Inferior parietal cortex (tissue), 1 donor: ENCODE results near the gene STRN3.
"Not testable (repeated sequence)": the region's sequence is repeated elsewhere in the genome, so short reads cannot be mapped to it uniquely, and the experiment has no call there.

Experiments used
- DNase-seq: peaks from one replicate; pipeline ENCODE4 v3.0.0-alpha.2; 2016; ENCODE audit errors: extremely low spot score

Gene STRN3

GRCh38 chr14:31000629-31001338 lies 25.4 kb downstream of the STRN3 start:
- no peak for DNase-seq

DNA sequence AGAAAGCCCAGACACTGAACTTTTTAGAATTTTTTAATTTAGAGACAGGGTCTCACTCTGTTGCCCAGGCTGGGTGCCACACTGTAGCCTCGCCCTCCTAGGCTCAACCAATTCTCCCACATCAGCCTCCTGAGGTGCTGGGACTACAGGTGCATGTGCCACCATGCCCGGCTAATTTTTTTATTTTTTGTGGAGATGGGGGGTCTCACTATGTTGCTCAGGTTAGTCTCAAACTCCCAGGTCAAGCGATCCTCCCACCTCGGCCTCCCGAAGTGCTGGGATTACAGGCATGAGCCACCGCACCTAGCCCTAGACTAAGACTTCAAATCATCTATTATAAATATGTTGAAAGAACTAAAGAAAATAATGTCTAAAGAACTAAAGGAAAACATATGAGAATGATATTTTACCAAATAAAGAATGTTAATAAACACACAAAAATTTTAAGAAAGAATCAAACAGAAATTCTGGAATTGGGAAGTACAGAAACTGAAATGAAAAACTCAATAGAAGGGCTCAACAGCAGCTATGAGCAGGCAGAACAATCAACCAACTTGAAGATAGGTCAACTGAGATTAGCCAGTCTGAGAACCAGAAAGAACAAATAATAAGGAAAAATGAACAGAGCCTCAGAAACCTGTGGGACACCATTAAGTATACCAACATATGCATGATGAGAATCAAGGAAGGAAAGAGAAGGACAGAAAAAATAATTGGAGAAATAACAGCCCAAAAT lies 27.0 kb downstream of the STRN3 start:
- DNase-seq: no peak

GRCh38 chr14:30998100-30998706 lies 28.0 kb downstream of the STRN3 start:
- no peak for DNase-seq

DNA sequence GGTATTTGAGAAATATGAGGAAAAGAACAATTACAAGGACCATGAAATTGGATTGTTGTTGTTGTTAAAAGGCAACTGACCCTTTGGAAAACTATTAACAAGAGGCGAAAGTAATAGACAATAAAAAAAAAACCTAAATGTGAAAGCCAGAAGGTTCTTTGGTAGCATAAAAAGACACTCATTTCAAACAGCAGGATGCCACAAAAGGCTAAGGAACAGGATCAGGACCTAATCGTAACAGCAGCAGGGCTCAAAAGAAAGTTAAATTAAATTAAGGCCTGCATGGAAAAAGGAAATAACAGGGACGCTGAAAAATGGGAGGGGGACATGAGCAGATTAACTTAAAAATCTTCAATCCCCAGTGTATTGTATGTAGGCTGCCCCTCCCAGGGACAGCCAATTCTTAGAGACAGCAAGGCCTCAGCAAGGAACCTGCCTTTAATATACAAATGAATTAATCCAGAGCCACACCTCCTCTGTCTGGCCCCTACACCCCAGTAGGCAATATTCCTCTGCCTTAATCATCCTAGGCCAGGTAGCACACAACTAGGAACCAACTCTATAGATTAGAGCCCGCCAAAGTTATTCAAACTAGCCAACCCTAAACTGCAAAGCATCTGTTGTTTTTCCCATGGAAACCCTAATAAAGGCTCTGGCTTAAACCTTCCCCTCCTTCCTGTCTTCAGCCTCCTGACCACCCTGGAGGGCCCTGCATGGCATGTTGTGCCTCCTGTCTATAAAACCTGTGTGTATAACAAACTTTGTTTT lies 29.1 kb downstream of the STRN3 start:
- DNase-seq: no peak

DNA sequence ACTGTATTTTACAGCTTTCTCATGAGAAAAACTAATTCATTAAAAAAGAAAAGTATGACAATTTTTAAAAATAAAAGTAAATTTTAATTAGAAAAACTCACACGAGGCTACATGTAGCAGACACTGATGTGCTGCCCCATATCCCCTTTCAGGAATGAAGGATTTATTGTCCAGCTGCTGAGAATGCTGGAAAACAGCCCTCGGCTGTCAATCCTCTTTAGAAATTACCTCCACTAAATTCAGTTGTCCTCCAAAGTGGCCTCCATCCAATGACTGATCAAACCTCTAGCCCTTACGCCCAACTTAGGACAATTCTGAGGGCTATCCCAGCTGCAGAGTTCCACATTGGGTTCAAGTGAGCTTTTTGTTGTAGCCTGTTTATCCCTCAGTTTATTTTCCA lies 30.5 kb downstream of the STRN3 start:
- no peak for DNase-seq

DNA sequence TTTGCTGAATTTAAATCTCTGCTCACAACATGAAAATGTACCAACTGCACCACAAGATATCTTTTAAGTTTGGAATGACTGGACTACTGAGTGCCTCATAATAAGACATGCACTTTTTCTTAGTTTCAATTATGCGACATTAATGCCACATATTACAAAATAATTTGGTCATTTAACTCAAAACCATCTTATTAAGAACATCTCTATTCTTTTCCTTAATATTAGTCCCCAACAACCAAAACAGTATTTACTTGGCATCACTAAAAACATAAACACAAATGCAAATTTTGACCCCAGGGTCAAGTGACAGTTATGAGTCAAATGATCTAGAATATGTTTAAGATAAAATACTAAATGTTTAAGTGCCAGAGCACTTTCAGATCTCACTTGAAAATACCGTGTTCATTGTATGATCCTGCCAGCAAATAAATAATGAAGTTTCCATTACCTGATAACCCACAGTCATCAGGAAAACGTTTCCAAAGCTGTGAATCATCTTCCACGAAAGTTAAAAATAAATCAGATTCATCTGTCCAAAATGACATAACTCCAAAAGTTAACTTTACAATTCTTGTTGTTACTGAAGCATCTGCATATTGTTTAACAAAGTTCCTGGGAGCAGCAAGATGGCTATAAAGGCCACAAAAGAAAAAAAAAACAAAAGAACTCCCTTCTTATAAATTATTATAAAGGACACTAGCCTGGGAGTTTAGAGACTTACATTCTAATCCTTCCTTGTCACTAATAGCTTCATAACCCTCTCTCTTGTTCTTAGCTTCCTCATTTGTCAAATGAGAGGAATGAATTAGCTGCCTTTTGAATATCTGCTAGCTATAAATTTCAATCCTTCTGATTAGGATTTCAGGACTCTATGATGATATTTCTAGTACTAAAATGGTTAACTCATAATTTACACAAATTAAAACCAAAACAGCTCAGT lies 31.2 kb downstream of the STRN3 start:
- no peak for DNase-seq

DNA sequence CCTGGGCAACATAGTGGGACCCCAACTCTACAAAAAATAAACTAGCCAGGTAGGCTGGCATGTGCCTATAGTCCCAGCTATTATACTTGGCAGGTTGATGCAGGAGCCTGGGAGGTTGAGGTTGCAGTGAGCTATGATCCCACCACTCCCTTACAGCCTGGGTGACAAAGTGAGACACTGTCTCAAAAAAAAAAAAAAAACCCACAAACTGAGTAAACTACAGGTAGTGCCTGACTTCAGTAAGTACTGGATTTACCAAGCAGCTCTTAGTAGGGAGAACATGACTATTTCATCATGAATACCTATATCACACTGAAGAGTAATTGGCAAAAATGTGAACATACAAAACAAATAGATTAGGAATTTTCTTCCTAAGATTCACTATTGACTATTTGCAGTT lies 33.1 kb downstream of the STRN3 start:
- DNase-seq: no peak

DNA sequence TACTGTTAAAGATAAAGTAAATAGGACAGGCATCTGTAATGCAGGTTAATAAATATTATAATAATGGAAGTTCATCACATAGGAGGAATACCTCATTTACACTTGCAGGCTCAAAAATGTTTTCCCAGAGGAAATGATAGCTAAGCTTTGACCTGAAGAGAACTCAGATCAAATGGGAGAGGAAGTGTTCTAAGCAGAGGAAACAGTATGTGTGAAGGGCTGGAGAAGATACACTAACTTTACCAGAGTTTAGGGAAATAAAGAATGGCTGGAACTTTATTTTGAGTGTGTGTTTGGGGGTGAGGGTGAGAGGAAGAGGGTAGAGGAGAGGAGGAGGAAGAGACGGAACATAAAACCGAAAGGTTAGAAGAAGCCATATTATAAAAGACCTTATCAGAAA lies 34.8 kb downstream of the STRN3 start:
- DNase-seq: no peak

GRCh38 chr14:30990770-30991169 lies 35.4 kb downstream of the STRN3 start:
- no peak for DNase-seq

DNA sequence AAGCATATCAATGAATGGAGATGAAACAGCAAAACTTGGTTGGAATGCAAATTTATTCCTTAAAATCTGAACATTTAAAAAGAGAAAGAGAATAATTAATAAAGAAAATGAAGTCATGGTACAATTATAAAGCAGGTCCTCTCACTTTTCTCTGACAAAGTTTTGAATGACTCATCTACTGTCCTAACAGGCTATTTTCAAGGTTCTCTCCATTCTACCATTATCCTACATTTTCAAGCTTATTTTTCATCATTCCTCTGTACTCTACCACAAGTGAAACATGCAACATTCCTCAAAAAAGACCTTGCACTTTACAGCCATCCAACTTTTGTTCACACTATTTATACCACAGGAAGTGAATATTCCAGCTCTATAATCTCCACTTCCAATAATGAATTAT lies 37.7 kb downstream of the STRN3 start:
- DNase-seq: no peak

DNA sequence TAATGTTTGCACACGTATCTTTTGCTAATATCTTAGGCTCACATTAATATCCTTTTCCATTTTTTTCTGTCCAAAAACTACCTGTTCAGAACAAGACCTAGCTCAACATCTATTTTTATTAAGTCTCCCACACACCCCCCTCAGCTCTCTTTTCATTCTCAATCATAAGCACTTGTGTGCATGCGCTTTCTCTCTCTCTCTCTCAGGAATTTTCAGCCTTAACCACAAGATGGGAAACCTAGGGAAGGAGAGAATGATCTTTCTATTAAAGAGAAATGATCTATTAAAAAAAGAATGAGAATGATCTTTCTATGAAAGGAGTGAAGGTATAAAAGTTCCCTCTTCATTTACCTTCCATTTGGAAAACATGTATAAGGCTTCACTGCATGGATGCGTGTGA lies 40.4 kb downstream of the STRN3 start:
- no peak for DNase-seq

DNA sequence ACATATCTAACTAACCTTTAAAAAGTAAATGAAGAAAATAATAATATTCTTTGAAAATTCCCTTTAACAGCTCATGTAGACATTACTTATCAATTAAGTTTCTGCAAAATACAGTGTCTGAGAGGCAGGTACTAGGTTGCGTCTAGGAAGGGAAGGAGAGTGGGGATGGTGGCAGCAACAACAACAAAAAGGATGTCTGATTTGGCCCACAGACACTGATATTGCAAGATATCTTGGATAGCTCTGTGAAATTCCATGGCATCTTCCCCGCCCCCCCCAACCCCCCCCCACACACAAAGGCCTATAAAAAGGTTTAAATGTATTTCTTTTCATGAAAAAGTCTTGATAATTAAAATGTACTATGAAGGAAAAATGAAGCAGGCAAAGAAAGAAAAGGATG lies 42.3 kb downstream of the STRN3 start:
- DNase-seq: no peak

GRCh38 chr14:30982533-30982932 lies 43.6 kb downstream of the STRN3 start:
- DNase-seq: no peak

GRCh38 chr14:30980980-30981379 lies 45.2 kb downstream of the STRN3 start:
- DNase-seq: no peak

DNA sequence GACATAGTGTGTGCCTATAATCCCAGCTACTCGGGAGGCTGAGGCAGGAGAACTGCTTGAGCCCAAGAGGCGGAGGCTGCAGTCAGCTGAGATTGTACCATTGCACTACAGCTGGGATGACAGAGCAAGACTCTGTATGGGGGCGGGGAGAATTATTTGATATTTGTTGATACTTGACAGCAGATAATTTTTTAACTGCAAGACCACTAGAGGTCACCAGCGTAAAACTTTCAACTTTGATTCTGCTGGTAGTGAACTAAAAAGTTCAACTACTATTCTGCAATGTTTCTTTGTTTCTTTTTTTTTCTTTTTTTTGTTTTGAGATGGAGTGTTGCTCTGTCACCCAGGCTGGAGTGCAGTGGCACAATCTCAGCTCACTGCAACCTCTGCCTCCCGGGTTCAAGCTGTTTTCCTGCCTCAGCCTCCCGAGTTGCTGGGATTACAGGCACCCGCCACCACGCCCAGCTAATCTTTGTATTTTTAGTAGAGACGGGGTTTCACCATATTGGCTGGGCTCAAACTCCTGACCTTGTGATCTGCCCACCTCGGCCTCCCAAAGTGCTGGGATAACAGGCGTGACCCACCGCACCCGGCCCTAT lies 46.0 kb downstream of the STRN3 start:
- DNase-seq: peak; percentile 66

DNA sequence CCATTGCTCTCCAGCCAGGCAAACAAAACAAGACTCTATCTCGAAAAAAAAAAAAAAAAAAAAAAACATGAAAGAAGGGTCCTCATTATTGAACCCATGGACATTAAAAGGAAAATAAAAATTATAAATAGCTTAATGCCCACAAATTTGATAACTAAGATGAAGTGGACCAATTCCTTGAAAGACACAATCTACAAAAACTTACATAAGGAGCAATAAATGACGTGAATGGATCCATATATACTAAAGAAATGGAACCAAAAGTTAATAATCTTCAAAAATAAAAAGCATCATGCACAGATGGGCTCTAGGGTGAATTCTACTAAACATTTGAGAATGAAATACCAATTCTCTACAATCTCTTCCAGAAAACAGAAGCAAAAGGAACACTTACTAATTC lies 48.4 kb downstream of the STRN3 start:
- no peak for DNase-seq

DNA sequence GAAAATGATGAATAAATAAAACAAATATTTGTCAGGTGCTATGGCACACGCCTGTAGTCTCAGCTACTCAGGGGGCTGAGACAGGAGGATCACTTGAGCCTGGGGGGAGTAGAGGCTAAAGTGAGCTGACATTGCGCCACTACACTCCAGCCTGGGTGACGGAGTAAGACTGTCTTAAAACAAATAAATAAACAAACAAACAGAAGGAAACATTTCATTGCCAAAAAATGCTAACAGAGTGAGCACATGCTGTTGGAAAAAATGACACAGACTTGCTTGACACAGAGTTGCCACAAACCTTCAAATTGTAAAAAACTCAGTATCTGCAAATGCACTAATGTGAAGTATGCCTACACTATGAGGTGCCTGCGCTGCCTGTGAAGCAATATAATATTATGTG lies 51.6 kb downstream of the STRN3 start:
- no peak for DNase-seq

- no peak for DNase-seq
These were observed 53.1 kb downstream of the STRN3 start for GRCh38 chr14:30972882-30973582.

DNA sequence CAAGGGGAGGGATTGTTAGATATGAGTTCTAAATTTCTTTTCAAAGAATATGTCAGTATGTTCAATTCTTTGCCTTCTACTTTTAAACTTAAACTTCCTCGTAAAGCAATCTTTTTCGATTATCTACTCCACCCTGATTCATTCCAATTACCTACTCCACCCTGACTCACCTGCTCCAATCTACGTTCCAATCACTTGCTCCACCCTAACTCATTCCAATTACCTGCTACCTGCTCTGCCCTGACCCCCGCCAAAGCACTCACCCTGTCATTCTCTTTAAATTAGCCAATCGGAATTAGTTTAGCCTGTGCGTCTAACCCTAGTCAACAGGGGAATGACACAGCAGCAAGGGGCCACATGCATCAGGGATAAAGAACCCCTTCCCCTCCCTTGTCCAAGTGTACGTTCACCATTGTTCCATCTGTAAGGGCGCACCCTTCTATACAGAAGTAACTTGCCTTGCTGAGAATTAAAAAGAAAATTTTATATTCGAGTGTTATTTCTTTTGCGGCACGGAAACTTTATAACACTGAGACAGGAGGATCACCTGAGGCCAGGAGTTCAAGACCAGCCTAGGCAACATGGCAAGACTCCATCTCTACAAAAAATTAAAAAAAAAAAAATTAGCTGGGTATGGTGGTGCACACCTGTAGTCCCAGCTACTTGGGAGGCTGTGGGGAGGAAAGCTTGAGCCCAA lies 54.0 kb downstream of the STRN3 start:
- not testable (repeated sequence) for DNase-seq

DNA sequence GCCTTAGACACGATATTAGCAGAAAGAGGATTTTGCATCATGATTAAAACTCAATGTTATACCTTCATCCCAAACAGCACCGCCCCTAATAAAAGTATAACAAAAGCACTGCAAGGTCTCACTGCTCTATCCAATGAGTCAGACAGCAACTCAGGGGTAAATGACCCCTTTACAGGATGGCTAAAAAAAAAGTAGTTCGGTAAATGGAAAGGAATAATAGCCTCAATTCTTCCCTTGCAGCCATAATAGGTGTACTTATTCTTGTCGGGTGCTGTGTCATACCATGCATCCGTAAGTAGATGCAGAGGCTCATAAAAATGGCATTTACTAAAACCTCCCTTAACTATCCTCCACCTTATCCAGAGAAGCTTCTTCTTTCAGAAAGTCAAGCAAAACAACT lies 54.6 kb downstream of the STRN3 start:
- DNase-seq: no peak
